ENCODE measurements around the gene CBLB.

- TF ChIP-seq CTCF (IDR thresholded peaks at IDR 0.05 in 8 of 11, conservative IDR thresholded peaks at IDR 0.05 in 3 of 11) = no peak
- no peak for TF ChIP-seq POLR2A (IDR thresholded peaks at IDR 0.05)
- no peak for TF ChIP-seq POLR2AphosphoS5 (IDR thresholded peaks at IDR 0.05)
These were observed 69.5 kb downstream of the CBLB start for GRCh38 chr3:105799286-105799685.
